Measurements from ENCODE around the gene CEP85L. TPM values are rescaled to one million over a fixed set of nuclear protein-coding genes. Genes with fewer than 3 reads are reported as not detected.
A peak's percentile ranks its signal among the peaks of the same experiment; 100 is the strongest.

The CEP85L gene
- total and polyA plus RNA-seq, 4 donors: 1.1 to 21.3 (median 9.4) TPM

GRCh38 chr6:118551063-118552053 is 100.0 kb downstream of the CEP85L start:
- Histone ChIP-seq H3K27me3 (ENCODE audit: control insufficient read depth in 1 of 2, insufficient read depth in 2 of 2, low read length in 1 of 2) (no peaks in the 10 kb centered on the region), H3K27ac (ENCODE audit: low read depth in 1 of 2, low read length in 2 of 2) (no peak overlapping the region), H3K4me1 (ENCODE audit: control insufficient read depth in 1 of 2, insufficient read depth in 2 of 2, low read length in 2 of 2) (no peaks in the 10 kb centered on the region), H3K9me3 (ENCODE audit: control insufficient read depth, low read length) (no peaks in the 10 kb centered on the region), H3K36me3 (ENCODE audit: control insufficient read depth in 1 of 2, insufficient read depth in 2 of 2, low read length in 1 of 2) (peaks cover 0 to 4% of the 10 kb centered on the region in 2 donors), H3K4me3 (ENCODE audit: low read length in 2 of 2) (peak overlapping the region; percentile 93 to 98)
- 5% methylated on average over 3 of the region's 3 CpGs for WGBS, 2 donors
- DNase-seq (no peak), ATAC-seq (ENCODE audit: low FRiP score) (peak; percentile 67)
- intact Hi-C loops (cut with DNase I): loop anchor here in 1 of 2 donors (5.0 to 10.0 kb wide), 3 partner anchors 39 to 264 kb away; no protein-coding TSS in a partner anchor

- no peak for DNase-seq
- no peaks in the 10 kb centered on the region for H3K9me3 ChIP-seq (ENCODE audit: control insufficient read depth, low read length)
- no peaks in the 10 kb centered on the region for H3K36me3 ChIP-seq (ENCODE audit: control insufficient read depth in 1 of 2, insufficient read depth in 2 of 2, low read length in 1 of 2)
- no peaks in the 10 kb centered on the region for H3K4me1 ChIP-seq (ENCODE audit: control insufficient read depth in 1 of 2, insufficient read depth in 2 of 2, low read length in 2 of 2)
- ATAC-seq (ENCODE audit: low FRiP score): no peak
- H3K4me3 ChIP-seq (ENCODE audit: low read length in 2 of 2): peak overlapping the region; percentile 86 to 90
- H3K27me3 ChIP-seq (ENCODE audit: control insufficient read depth in 1 of 2, insufficient read depth in 2 of 2, low read length in 1 of 2): no peaks in the 10 kb centered on the region
- H3K27ac ChIP-seq (ENCODE audit: low read depth in 1 of 2, low read length in 2 of 2): no peak overlapping the region
- intact Hi-C loops (cut with DNase I): no loop called here
Measured at GRCh38 chr6:118548613-118549012, 102.8 kb downstream of the CEP85L start.

- Histone ChIP-seq H3K4me1 (ENCODE audit: control insufficient read depth in 1 of 2, insufficient read depth in 2 of 2, low read length in 2 of 2) (no peaks in the 10 kb centered on the region), H3K27me3 (ENCODE audit: control insufficient read depth in 1 of 2, insufficient read depth in 2 of 2, low read length in 1 of 2) (no peaks in the 10 kb centered on the region), H3K9me3 (ENCODE audit: control insufficient read depth, low read length) (no peaks in the 10 kb centered on the region), H3K4me3 (ENCODE audit: low read length in 2 of 2) (peak within 1 kb of the TSS; percentile 86 to 90), H3K27ac (ENCODE audit: low read depth in 1 of 2, low read length in 2 of 2) (no peak within 1 kb of the TSS), H3K36me3 (ENCODE audit: control insufficient read depth in 1 of 2, insufficient read depth in 2 of 2, low read length in 1 of 2) (no peaks in the 10 kb centered on the region)
- no peak for DNase-seq
- ATAC-seq (ENCODE audit: low FRiP score): peak; percentile 85
- WGBS, 2 donors: 3 to 7% methylated on average over 3 of the region's 3 CpGs
- intact Hi-C loops (cut with DNase I): no loop called here
Measured at GRCh38 chr6:118548136-118548535, 103.3 kb downstream of the CEP85L start, which contains the start of gene PLN. TSS of gene PLN (plus strand) at chr6:118548296. CDS start at chr6:118558922, 10,626 bp downstream.

GRCh38 chr6:118546880-118547218 is 104.5 kb downstream of the CEP85L start:
- H3K27ac ChIP-seq (ENCODE audit: low read depth in 1 of 2, low read length in 2 of 2): no peak overlapping the region
- no peak for ATAC-seq (ENCODE audit: low FRiP score)
- WGBS, 2 donors: 3 to 6% methylated on average over 1 of the region's 1 CpG

GRCh38 chr6:118546164-118546879 is 105.1 kb downstream of the CEP85L start:
- no peaks in the 10 kb centered on the region for H3K4me1 ChIP-seq (ENCODE audit: control insufficient read depth in 1 of 2, insufficient read depth in 2 of 2, low read length in 2 of 2)
- H3K36me3 ChIP-seq (ENCODE audit: control insufficient read depth in 1 of 2, insufficient read depth in 2 of 2, low read length in 1 of 2): no peaks in the 10 kb centered on the region
- 5 to 10% methylated on average over 4 of the region's 4 CpGs for WGBS, 2 donors
- H3K4me3 ChIP-seq (ENCODE audit: low read length in 2 of 2): peak overlapping the region; percentile 31 to 76
- no peaks in the 10 kb centered on the region for H3K9me3 ChIP-seq (ENCODE audit: control insufficient read depth, low read length)
- ATAC-seq (ENCODE audit: low FRiP score): no peak
- H3K27ac ChIP-seq (ENCODE audit: low read depth in 1 of 2, low read length in 2 of 2): peak overlapping the region in 1 of 2 donors; percentile 93
- intact Hi-C loops (cut with DNase I): no loop called here
- H3K27me3 ChIP-seq (ENCODE audit: control insufficient read depth in 1 of 2, insufficient read depth in 2 of 2, low read length in 1 of 2): no peaks in the 10 kb centered on the region
- DNase-seq: no peak

More at GRCh38 chr6:118546880-118547218, 104.5 kb downstream of the CEP85L start:
- no peaks in the 10 kb centered on the region for H3K27me3 ChIP-seq (ENCODE audit: control insufficient read depth in 1 of 2, insufficient read depth in 2 of 2, low read length in 1 of 2)
- DNase-seq: no peak
- H3K4me3 ChIP-seq (ENCODE audit: low read length in 2 of 2): peak overlapping the region; percentile 20 to 76
- intact Hi-C loops (cut with DNase I): no loop called here
- H3K9me3 ChIP-seq (ENCODE audit: control insufficient read depth, low read length): no peaks in the 10 kb centered on the region
- no peaks in the 10 kb centered on the region for H3K36me3 ChIP-seq (ENCODE audit: control insufficient read depth in 1 of 2, insufficient read depth in 2 of 2, low read length in 1 of 2)
- no peaks in the 10 kb centered on the region for H3K4me1 ChIP-seq (ENCODE audit: control insufficient read depth in 1 of 2, insufficient read depth in 2 of 2, low read length in 2 of 2)

- peaks cover 0 to 3% of the 10 kb centered on the region in 2 donors for H3K4me1 ChIP-seq (ENCODE audit: control insufficient read depth in 1 of 2, insufficient read depth in 2 of 2, low read length in 2 of 2)
- no peaks in the 10 kb centered on the region for H3K9me3 ChIP-seq (ENCODE audit: control insufficient read depth, low read length)
- H3K4me3 ChIP-seq (ENCODE audit: low read length in 2 of 2): no peak overlapping the region
- ATAC-seq (ENCODE audit: low FRiP score) (no peak), DNase-seq (no peak)
- no peaks in the 10 kb centered on the region for H3K27me3 ChIP-seq (ENCODE audit: control insufficient read depth in 1 of 2, insufficient read depth in 2 of 2, low read length in 1 of 2)
- H3K36me3 ChIP-seq (ENCODE audit: control insufficient read depth in 1 of 2, insufficient read depth in 2 of 2, low read length in 1 of 2): no peaks in the 10 kb centered on the region
- intact Hi-C loops (cut with DNase I): no loop called here
- no peak overlapping the region for H3K27ac ChIP-seq (ENCODE audit: low read depth in 1 of 2, low read length in 2 of 2)
- WGBS, 2 donors: 39 to 43% methylated on average over 3 of the region's 3 CpGs
Measured at GRCh38 chr6:118544105-118544504, 107.3 kb downstream of the CEP85L start.

- Histone ChIP-seq H3K9me3 (ENCODE audit: control insufficient read depth, low read length) (no peaks in the 10 kb centered on the region), H3K36me3 (ENCODE audit: control insufficient read depth in 1 of 2, insufficient read depth in 2 of 2, low read length in 1 of 2) (no peaks in the 10 kb centered on the region), H3K4me1 (ENCODE audit: control insufficient read depth in 1 of 2, insufficient read depth in 2 of 2, low read length in 2 of 2) (peaks cover 0 to 3% of the 10 kb centered on the region in 2 donors), H3K27ac (ENCODE audit: low read depth in 1 of 2, low read length in 2 of 2) (peak overlapping the region in 1 of 2 donors; percentile 48), H3K4me3 (ENCODE audit: low read length in 2 of 2) (no peak overlapping the region), H3K27me3 (ENCODE audit: control insufficient read depth in 1 of 2, insufficient read depth in 2 of 2, low read length in 1 of 2) (no peaks in the 10 kb centered on the region)
- ATAC-seq (ENCODE audit: low FRiP score) (no peak), DNase-seq (no peak)
- intact Hi-C loops (cut with DNase I): no loop called here
- WGBS, 2 donors: 59 to 93% methylated on average over 3 of the region's 3 CpGs
Measured at GRCh38 chr6:118542184-118542952, 109.0 kb downstream of the CEP85L start.

GRCh38 chr6:118537574-118537973 is 113.8 kb downstream of the CEP85L start:
- H3K27ac ChIP-seq (ENCODE audit: low read depth in 1 of 2, low read length in 2 of 2): no peak overlapping the region
- 1 to 8% methylated on average over 2 of the region's 2 CpGs for WGBS, 2 donors
- ATAC-seq (ENCODE audit: low FRiP score) (no peak), DNase-seq (no peak)
- no peaks in the 10 kb centered on the region for H3K27me3 ChIP-seq (ENCODE audit: control insufficient read depth in 1 of 2, insufficient read depth in 2 of 2, low read length in 1 of 2)
- no peaks in the 10 kb centered on the region for H3K36me3 ChIP-seq (ENCODE audit: control insufficient read depth in 1 of 2, insufficient read depth in 2 of 2, low read length in 1 of 2)
- no peaks in the 10 kb centered on the region for H3K9me3 ChIP-seq (ENCODE audit: control insufficient read depth, low read length)
- H3K4me1 ChIP-seq (ENCODE audit: control insufficient read depth in 1 of 2, insufficient read depth in 2 of 2, low read length in 2 of 2): peaks cover 0 to 6% of the 10 kb centered on the region in 2 donors
- intact Hi-C loops (cut with DNase I): no loop called here
- H3K4me3 ChIP-seq (ENCODE audit: low read length in 2 of 2): no peak overlapping the region
